ENCODE results near the gene ADAD2. TPM values are rescaled to one million over a fixed set of nuclear protein-coding genes. Genes with fewer than 3 reads are reported as not detected.

The ADAD2 gene
- total RNA-seq, 3 donors from 2014 or later (not counting 1 experiment from before 2014, with no cell fraction given), result not detected

DNA sequence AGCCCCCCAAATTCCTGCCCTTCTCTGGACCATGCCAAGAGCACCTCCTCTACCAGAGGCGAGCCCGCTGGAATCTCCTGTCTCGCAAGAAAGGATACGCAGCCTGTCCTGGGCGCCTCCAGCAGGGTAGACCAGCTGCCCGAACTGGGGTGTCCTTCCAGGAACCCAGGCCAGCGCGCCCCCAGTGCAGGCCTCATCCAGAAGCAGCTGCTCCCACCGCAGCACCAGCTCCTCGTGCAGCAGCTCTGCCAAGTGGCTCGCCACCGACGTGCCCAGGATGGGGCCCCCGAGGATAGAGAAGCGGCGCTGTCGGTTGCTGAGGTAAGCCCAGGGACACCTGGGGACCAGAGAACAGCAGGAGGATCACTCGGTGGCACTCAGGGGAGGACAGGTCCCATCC, 8.9 kb upstream of the ADAD2 start:
- Mint-ChIP-seq H3K27me3 (ENCODE audit: low read depth in 2 of 2) (no peaks in the 10 kb centered on the region), H3K36me3 (no peaks in the 10 kb centered on the region), H3K9me3 (no peaks in the 10 kb centered on the region), H3K27ac (no peak overlapping the region), H3K4me1 (peaks cover 24 to 27% of the 10 kb centered on the region in 2 donors), H3K4me3 (no peak overlapping the region)
- no peak for DNase-seq
- intact Hi-C loops (cut with micrococcal nuclease), result loop anchor here (10.0 kb wide), 1 partner anchor 257 kb away; no protein-coding TSS in a partner anchor
- ATAC-seq, result no peak
- WGBS (ENCODE audit: insufficient coverage), result 98% methylated on average over 18 of the region's 18 CpGs
- H3K9me3 ChIP-seq (ENCODE audit: control insufficient read depth, insufficient read depth, low read length), result no peaks in the 10 kb centered on the region
- no peak overlapping the region for H3K27ac ChIP-seq (ENCODE audit: low read length)
- TF ChIP-seq, protein P1, sequence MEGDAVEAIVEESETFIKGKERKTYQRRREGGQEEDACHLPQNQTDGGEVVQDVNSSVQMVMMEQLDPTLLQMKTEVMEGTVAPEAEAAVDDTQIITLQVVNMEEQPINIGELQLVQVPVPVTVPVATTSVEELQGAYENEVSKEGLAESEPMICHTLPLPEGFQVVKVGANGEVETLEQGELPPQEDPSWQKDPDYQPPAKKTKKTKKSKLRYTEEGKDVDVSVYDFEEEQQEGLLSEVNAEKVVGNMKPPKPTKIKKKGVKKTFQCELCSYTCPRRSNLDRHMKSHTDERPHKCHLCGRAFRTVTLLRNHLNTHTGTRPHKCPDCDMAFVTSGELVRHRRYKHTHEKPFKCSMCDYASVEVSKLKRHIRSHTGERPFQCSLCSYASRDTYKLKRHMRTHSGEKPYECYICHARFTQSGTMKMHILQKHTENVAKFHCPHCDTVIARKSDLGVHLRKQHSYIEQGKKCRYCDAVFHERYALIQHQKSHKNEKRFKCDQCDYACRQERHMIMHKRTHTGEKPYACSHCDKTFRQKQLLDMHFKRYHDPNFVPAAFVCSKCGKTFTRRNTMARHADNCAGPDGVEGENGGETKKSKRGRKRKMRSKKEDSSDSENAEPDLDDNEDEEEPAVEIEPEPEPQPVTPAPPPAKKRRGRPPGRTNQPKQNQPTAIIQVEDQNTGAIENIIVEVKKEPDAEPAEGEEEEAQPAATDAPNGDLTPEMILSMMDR (IDR thresholded peaks at IDR 0.05), result no peak
- H3K36me3 ChIP-seq (ENCODE audit: control insufficient read depth, insufficient read depth, low read length), result peaks cover 36% of the 10 kb centered on the region
- no peaks in the 10 kb centered on the region for H3K27me3 ChIP-seq (ENCODE audit: control insufficient read depth, insufficient read depth, low read length)
- no peak overlapping the region for H3K4me3 ChIP-seq (ENCODE audit: low read length)
- peaks cover 10% of the 10 kb centered on the region for H3K4me1 ChIP-seq (ENCODE audit: control insufficient read depth, insufficient read depth, low read length)

- H3K9me3 ChIP-seq (ENCODE audit: control insufficient read depth, insufficient read depth, low read length), result no peaks in the 10 kb centered on the region
Observed at GRCh38 chr16:84182680-84183571, 8.0 kb upstream of the ADAD2 start.

GRCh38 chr16:84183572-84183875, 7.4 kb upstream of the ADAD2 start:
- H3K27me3 Mint-ChIP-seq (ENCODE audit: low read depth in 2 of 2), result no peaks in the 10 kb centered on the region
- DNase-seq (no peak), ATAC-seq (no peak)
- 95% methylated on average over 5 of the region's 5 CpGs for WGBS (ENCODE audit: insufficient coverage)
- intact Hi-C loops (cut with micrococcal nuclease), result loop anchor here (10.0 kb wide), 1 partner anchor 259 kb away; no protein-coding TSS in a partner anchor
- no peak overlapping the region for H3K27ac Mint-ChIP-seq
- peaks cover 24 to 27% of the 10 kb centered on the region in 2 donors for H3K4me1 Mint-ChIP-seq
- no peak overlapping the region for H3K27ac ChIP-seq (ENCODE audit: low read length)
- H3K36me3 Mint-ChIP-seq, result no peaks in the 10 kb centered on the region
- H3K4me3 Mint-ChIP-seq, result no peak overlapping the region
- H3K27me3 ChIP-seq (ENCODE audit: control insufficient read depth, insufficient read depth, low read length), result no peaks in the 10 kb centered on the region
- H3K4me3 ChIP-seq (ENCODE audit: low read length), result no peak overlapping the region
- TF ChIP-seq, protein P1 (IDR thresholded peaks at IDR 0.05), result no peak
- H3K4me1 ChIP-seq (ENCODE audit: control insufficient read depth, insufficient read depth, low read length), result peaks cover 12% of the 10 kb centered on the region
- no peaks in the 10 kb centered on the region for H3K9me3 ChIP-seq (ENCODE audit: control insufficient read depth, insufficient read depth, low read length)
- peaks cover 34% of the 10 kb centered on the region for H3K36me3 ChIP-seq (ENCODE audit: control insufficient read depth, insufficient read depth, low read length)
- H3K9me3 Mint-ChIP-seq, result no peaks in the 10 kb centered on the region

More at GRCh38 chr16:84182680-84183571, 8.0 kb upstream of the ADAD2 start:
- H3K36me3 ChIP-seq (ENCODE audit: control insufficient read depth, insufficient read depth, low read length), result peaks cover 36% of the 10 kb centered on the region
- intact Hi-C loops (cut with micrococcal nuclease), result loop anchor here (10.0 kb wide), 1 partner anchor 258 kb away; no protein-coding TSS in a partner anchor
- no peaks in the 10 kb centered on the region for H3K9me3 Mint-ChIP-seq
- ATAC-seq, result no peak
- TF ChIP-seq, protein P1 (IDR thresholded peaks at IDR 0.05), result no peak
- no peak overlapping the region for H3K4me3 Mint-ChIP-seq
- no peaks in the 10 kb centered on the region for H3K36me3 Mint-ChIP-seq
- H3K27ac Mint-ChIP-seq, result no peak overlapping the region
- H3K27ac ChIP-seq (ENCODE audit: low read length), result no peak overlapping the region
- no peak for DNase-seq
- WGBS (ENCODE audit: insufficient coverage), result 98% methylated on average over 25 of the region's 26 CpGs
- H3K27me3 Mint-ChIP-seq (ENCODE audit: low read depth in 2 of 2), result no peaks in the 10 kb centered on the region
- peaks cover 24 to 27% of the 10 kb centered on the region in 2 donors for H3K4me1 Mint-ChIP-seq
- H3K4me3 ChIP-seq (ENCODE audit: low read length), result no peak overlapping the region
- no peaks in the 10 kb centered on the region for H3K27me3 ChIP-seq (ENCODE audit: control insufficient read depth, insufficient read depth, low read length)
- H3K4me1 ChIP-seq (ENCODE audit: control insufficient read depth, insufficient read depth, low read length), result peaks cover 12% of the 10 kb centered on the region

Measured in natural killer cell (primary cell).